CD4-positive, alpha-beta T cell treated with Interleukin-10 for 1 hour (primary cell): ENCODE measurements around the gene ATP1B3.
A peak's percentile ranks its signal among the peaks of the same experiment; 100 is the strongest.
"Not testable (repeated sequence)": the region's sequence is repeated elsewhere in the genome, so short reads cannot be mapped to it uniquely, and the experiment has no call there.

ENCODE experiments used
- DNase-seq: peaks from one replicate; pipeline ENCODE4 v3.0.0-alpha.2; 2020

ATP1B3 gene

DNA sequence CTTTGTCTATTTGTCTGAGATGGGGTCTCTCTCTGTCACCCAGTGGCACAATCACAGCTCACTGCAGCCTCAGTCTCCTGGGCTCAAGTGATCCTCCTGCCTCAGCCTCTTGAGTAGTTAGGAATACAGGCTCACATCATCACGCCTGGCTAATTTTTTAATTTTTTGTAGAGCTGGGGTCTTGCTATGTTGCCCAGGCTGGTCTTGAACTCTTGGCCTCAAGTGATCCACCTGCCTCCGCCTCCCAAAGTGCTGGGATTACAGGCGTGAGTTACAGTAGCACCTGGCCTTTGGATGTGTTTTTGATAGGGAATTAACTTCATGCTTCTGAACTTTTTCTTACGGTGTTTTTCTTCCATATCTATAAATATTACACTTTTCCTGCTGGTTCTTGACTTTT is 33.5 kb downstream of the ATP1B3 start:
- DNase-seq: not testable (repeated sequence)

DNA sequence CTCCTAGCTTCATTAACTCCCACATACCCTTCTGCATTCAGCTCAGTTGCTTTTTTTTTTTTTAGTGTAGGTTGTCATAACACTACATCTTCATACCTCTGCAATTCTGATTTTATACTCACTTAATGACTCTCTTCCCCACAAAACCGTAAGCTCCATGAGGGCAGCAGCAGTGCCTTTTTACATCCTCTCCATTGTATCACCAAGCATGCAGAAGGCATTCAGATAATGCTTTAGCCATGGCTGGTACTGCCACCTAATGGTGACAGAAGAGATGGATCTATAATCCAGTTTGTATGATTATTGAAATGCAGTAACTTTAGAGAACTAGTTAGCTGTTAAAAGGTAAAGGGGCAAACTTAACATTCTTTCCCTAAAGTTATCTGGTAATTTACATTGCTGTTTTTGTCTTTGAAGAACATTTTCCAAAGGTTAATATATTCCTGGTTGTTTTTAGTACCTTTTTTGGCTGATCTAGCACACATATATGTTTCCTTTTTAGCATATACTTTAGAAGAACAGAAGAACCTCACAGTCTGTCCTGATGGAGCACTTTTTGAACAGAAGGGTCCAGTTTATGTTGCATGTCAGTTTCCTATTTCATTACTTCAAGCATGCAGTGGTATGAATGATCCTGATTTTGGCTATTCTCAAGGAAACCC is 36.8 kb downstream of the ATP1B3 start:
- peak; percentile 81 for DNase-seq

DNA sequence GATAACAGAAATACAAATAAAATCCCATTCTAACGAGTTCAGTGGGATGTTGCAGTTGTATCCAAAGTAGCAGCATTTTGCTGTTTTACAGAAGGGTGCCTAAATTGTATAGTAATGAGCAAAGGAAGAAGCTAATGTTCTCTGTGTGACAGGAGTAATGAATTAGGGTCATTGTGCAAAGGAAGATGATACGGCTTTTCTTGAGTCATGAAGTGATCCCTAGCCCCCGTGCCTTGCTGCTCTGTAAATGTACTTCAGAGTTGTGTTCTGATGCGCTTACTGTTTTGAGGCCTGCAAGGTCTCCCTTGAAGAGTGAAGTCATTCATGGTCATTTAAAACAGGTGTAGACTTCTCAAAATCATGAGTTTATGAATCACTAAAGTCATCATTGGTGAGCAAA is 37.9 kb downstream of the ATP1B3 start:
- no peak for DNase-seq

DNA sequence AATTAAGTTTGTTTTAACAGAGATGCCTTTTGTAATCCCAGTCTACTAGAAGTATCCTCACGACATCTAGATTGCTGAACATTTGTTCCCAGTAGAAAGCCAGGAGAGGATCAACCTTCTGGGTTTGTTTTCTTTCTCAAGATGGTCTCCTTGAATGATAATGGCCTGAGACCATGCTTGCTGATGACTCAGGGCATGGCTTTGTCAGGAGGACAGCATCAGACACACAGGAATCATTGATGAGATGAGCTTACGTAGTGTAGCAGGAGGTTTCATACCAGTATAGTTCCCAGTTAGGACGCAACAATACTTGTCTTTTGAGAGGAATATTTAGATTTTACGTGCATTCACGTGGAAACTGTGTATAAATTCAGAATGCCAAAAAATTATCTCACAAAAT is 38.6 kb downstream of the ATP1B3 start:
- DNase-seq: no peak

DNA sequence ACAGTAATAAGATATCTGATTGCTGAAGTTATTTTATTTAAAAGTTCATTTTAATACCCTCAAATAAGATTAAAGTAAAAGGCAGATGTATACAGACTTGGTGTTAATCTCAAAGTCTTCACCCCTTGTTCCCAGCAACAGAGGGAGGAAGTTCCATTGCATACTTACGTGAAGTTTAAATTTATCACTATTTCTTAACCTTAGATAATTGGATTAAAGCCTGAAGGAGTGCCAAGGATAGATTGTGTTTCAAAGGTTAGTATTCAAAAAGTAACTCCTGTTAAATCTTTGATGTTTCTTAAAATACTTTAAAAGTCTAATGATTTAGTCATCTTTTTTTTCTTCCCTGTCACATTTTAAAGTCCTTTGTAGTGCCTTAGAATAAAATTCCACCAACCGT is 39.3 kb downstream of the ATP1B3 start:
- DNase-seq: no peak

DNA sequence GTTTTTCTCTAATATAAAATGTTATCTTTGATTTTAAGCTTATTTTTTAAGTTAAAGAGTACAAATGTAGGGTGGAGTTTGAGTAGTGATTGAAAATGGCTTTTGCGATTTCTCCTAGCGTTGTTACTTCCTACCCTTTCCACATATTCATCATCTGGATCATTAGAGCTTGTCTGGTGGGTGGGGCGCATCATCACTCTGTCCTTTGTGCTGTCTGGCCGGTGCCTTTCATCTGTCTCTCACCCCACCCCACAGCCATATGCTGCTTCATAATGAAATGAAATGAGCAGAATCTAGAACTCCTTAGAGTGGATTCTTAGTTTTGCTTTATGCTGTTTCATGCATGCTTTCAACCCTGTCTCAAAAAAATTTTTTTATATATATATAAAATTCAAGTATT is 44.3 kb downstream of the ATP1B3 start:
- DNase-seq: no peak

DNA sequence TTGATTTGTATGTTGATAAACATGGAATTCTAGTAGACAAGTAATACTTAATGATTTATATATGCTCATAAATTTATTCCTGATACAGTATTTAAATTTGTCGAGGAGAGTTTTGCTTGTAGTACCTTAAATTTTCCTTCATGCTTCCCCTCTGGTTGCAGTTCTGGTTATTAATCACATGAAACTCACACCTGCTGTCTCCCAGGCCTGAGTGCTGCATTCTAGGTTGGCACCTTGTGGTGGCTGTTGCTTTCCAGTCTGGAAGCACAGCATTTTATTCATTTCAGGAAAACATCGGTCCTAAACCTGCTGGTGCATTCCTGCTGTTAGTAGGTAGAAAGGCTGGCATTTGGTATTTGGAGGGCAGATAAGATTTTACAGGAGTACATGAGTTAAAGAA is 44.9 kb downstream of the ATP1B3 start:
- DNase-seq: no peak

DNA sequence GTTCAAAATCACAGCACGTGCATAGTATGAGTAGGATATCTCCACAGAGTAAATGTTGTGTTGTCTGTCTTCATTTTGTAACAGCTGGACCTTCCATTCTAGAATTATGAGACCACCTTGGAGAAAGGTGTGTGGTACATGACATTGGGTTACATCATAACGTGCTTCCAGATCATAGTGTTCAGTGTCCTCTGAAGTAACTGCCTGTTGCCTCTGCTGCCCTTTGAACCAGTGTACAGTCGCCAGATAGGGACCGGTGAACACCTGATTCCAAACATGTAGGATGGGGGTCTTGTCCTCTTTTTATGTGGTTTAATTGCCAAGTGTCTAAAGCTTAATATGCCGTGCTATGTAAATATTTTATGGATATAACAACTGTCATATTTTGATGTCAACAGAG is 49.2 kb downstream of the ATP1B3 start:
- not testable (repeated sequence) for DNase-seq

DNA sequence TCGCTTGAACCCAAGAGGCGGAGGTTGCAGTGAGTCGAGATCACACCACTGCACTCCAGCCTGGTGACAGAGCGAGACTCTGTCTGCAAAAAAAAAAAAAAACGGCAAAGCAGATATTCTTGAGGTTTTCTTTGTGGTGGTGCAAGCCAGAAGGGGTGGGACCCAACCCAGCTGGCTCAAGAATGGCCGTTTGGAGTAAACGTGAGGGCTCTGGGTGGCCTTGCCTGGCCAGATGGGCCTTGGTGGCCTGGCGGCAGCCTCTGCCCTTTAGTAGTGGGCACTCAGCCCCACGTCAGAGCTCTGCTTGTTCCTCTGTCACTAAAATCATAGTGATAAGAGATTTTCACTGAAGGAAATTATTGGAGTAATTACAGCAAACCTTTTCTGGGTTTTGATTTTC is 50.5 kb downstream of the ATP1B3 start:
- DNase-seq: no peak

DNA sequence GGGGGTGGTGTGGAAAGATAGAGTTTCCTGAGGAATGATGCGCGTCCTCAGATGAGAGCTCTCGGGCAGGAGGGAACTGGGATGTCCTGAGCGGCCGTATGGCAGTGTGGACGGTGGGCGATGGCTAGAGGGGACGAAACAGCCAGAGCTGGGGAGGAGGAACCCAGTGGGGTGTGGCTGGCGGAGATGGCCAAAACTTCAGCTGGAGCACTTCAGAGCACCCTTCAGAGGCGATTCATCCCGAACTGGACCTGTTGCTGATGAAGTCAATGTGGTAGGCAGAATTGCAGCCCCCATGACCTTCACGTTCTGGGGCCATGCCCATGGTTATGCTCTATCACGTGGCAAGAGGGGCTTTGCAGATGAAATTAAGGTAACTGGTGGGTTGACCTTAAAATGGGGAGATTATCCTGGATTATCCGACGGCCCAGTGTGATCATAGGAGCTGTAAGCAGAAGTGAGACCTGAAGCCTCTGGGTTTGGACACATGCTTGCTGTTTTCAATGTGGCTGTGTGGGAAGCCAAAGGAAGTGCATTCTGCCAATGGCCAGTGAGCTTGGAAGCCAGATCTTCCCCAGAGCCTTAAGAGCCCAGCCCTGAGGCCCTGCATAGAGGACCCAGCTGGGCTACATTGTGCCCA is 52.3 kb downstream of the ATP1B3 start:
- no peak for DNase-seq

DNA sequence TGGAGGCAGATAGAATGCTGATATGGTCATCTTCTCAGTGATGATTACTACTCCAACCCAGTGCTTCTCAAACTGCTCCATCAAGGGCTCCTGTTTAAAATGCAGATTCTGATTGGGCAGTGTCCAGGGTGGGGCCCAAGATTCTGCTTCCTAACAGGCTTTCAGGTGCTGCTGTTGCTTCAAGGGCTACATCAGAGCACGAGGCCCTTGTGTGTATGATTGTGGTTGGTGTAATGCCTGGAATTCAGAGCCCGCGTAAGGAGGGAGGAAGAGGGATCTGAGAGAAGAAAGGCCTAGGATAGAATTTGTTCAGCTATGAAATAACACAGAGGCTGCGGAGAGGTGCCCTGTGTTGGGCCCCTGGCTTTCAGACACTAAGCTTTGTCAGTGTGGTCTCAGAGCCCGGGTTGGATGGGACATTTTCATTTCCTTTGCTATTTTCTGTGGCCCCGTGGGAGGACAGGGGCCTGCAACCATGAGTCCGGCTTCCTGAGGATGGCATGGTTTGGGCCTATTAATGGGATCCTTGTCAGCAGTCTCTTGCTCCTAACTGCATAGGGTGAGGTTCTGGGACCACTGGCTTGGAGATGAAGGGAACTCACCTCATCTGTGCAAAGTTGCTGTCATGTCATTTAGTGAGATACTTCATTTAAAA is 53.0 kb downstream of the ATP1B3 start:
- no peak for DNase-seq

DNA sequence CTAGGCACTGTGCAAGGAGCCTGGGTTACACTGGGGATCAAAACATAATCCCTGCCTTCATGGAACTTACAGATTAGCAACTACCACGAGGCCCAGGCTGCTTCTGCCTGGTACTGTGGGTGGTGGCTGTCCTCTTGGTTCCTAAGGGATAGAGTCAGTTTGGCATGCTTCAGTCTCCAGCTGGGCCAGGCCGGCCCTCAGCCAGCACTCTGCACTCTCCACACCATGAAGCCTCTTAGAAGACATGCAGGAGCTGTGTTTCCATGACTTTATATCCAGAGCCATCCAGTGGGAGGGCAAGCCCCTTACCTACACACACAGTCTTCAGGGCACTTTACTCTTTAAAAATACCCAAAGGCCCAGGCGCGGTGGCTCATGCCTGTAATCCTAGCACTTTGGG is 54.4 kb downstream of the ATP1B3 start:
- no peak for DNase-seq

DNA sequence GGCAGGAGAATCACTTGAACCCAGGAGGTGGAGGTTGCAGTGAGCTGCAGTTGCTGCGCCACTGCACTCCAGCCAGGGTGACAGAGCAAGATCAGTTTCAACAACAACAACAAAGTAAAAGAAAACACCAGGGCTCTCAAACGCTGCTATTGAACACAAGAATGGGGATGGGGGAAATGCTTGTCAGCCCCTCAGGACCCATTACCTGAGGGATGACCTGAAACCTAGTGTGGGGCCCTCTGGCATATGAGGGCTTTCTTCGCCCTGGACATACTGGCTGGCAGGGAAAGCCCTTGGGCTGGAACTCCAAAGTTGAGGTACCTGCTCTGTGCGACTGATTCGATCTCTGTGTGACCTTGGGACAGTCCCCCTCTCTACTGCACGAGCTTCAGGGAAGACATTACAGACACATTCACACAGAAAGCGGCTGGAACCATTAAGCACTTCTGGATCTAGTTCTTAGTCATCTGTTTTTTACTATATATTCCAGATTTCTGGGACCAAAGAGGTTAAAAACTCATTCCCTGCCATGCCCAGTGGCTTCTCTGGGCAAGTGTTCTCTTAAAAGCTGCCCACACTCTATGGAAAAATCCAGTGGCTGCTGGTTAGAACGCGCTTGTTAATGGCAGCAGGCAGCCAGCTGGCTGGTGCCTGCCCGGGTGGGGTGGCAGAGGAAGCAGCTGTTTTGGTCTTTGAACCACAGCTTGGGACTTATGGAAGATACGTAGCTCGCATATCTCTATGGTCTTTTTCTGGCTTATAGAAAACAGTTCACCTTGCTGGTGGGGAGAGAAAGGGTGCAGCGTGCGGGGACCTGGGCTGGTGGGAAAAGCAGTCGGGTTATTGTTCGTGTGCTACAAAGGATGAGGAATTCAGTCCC is 57.2 kb downstream of the ATP1B3 start:
- no peak for DNase-seq

DNA sequence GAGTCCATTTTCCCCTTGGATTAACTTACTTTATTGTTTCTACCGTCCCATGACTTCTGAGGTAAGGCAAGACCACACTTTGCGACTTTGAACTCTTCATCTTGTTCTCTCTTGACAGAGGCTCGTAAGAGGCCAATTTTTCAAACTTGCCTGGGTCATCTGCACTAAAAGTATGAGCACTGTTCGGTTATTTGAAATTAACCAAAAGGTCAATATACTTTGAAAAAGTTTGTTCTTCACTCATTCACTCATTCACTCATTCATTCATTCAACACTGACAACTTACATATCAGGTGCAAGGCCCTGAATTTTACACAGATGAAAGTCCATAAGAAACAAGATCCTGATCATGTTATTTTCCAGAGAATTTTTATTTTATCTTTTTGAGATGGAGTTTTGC is 57.9 kb downstream of the ATP1B3 start:
- no peak for DNase-seq

DNA sequence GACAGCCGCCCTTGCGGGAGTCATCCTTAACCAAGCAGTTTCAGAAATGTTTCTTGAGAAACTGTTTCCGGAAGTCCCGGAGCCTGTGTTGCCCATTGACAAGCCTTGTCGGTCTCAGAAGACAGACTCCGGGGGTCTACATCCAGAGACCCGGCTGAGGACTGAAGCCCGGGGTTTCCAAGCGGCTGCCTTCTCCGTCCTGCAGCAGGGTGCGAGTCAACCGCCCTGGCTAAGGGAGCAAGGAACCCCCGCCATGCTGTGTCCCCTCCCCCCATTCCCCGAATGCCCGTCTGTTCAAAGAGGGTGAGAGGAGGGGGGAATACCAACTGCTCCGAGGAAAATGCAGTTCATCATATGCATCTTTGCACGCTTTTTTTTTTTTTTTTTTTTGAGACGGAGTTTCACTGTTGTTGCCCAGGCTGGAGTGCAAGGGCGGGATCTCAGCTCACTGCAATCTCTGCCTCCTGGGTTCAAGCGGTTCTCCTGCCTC is 61.6 kb downstream of the ATP1B3 start:
- DNase-seq: no peak

DNA sequence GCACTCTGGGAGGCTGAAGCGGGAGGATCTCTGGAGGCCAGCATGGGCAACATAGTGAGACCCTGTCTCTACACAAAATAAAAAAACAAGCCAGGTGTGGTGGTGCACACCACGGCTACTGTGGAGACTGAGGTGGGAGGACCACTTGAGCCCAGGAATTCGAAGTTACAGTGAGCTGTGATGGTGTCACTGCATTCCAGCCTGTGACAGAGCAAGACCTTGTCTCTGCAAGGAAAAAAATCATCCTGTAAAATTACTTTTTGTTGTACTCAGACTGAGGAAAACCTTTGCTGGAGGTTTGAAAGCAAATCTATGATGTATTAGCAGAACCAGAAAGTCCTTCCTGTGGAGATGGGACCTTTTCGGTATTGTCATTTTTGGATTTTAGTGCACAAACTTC is 63.3 kb downstream of the ATP1B3 start:
- no peak for DNase-seq

DNA sequence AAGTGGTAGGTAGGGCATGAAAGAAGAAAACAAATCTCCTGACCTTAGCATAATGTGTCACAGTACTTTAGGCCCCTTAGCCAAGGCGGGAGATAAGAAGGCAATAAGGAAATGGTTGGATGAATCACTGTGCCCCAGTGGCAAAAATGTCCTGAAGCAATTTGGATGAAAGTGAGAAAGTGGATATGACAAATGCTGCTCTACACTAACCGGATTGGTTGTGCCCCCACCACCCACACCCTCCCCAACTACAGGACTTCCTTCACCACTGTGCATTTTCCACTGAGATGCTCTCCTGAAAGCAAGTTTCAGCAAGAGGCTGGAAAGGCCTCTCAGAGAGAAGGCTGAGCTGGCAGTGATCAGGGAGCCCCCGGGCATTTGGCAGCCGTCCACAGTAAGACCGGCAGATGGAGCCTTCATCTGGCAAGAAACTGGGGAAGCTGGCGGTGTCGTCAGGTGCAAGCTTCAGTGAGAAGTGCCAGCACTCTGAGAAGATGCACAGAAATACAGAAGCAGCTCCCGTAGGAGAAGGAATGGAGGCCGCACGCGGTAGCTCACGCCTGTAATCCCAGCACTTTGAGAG is 63.8 kb downstream of the ATP1B3 start:
- no peak for DNase-seq

DNA sequence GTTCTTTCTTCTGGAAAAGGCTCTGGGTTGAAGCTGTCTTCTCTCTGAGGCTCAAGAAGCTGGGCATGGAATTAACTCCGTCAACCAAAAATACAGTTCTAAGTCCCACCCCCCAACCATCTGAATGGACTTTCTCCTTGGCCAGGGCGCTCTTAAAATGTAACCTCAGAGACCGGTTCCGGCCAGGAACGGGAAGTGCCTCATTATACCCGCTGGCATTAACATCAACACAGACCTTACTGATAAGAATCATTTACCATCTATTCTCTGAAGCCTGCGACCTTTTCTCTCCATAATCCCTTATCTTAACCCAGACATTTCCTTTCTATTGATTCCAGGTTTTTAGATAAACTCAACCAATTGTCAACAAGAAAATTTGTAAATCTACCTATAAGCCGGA is 64.7 kb downstream of the ATP1B3 start:
- DNase-seq: no peak

DNA sequence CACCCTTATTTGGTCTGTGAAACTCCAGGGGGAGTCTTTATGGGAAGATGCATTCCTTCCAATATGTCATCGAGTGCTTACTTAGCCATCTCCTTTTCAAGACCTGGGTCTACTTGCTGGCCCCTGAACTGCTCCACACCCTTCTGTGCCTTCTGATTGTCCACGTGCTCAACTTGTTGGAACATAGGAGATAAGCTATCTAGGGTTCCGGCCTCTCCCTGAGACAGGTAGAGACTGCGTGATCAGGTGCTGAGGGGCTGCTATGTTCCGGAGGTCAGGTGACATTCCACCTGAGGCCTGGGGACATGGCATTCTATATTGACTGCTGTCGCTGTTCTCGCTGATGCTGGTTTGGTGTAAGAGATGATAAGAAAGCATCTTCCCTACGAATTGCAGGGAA is 65.6 kb downstream of the ATP1B3 start:
- no peak for DNase-seq

DNA sequence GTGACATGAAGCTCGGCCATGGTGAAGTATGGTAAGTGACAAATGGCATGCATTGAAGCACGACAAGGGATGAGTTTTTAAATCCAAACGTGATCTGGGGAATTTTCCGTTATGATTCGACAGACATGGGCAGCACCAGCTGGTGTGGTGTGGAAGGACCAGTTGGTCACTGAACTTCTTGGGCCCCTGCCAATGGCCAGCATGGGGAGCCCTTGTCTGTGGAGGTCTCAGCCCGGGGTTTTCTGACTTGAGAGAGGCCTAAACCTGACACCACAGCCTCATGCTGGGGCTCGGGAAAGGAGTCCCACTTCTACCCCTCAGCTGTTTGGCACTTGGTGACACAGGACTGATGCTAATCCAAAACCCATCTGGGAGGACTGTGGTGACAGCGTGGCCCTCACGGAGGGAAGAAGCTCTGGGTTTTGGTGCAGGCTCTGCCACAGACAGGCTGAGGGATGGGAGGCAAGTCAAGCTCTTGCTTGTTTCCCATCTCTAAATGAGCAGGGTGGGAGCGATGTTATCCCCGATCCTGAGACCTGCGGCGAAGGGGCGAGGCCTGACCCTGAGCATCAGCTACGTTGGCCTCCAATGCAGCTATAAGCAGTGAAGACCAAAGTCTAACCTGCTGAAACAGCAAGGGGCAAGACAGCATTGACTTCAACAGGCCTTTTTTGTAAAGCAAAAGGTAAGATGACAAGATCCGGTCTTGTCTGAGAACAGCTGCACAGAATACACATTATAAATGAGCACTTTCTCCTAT is 69.5 kb downstream of the ATP1B3 start:
- DNase-seq: no peak

DNA sequence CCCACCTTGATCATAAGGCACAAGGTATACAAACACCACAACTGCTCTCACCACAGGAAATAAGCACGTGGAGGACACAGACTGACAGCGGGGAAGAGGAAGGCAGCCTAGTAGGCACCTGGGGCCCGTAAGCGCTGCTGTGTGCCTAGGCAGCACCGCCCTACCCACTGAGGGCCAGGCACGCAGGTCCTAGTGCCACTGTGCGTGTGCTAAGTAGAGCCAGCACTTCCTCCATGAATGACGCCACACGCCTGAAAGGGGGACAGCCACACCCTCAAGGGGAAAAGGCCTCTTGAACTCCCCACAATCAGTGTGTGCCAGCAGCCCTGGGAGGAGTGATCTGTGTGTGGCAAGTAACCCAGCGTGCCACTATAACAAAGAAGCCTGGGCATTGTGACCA is 73.0 kb downstream of the ATP1B3 start:
- DNase-seq: no peak

DNA sequence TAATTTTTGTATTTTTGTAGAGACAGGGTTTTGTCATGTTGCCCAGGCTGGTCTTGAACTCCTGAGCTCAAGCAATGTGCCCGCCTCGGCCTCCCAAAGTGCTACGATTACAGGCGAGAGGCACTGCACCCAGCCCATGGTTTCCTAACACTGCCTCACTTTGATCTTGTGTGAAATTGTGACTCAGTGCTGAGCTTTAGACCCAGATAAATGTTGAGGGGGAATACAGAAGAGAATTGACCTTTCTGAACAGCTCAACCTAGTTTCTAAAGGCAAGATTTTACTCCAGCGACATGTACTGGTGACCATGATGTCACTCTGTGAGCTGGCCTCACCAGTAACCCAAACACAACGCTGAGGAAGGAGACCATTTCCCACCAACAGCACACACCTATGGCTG is 73.5 kb downstream of the ATP1B3 start:
- no peak for DNase-seq
